ENCODE measurements around the gene COLGALT1. TPM values are rescaled to one million over a fixed set of nuclear protein-coding genes. Genes with fewer than 3 reads are reported as not detected.
A peak's percentile ranks its signal among the peaks of the same experiment; 100 is the strongest.
"Not testable (repeated sequence)": the region's sequence is repeated elsewhere in the genome, so short reads cannot be mapped to it uniquely, and the experiment has no call there.

COLGALT1 gene
- total RNA-seq: 25.3 TPM

- Histone ChIP-seq H3K9me3 (ENCODE audit: low read depth, low read length) (no peaks in the 10 kb centered on the region), H3K4me3 (ENCODE audit: low read length) (peak within 1 kb of the TSS; percentile 86), H3K27me3 (ENCODE audit: insufficient read depth, low read length) (no peaks in the 10 kb centered on the region), H3K4me1 (ENCODE audit: insufficient read depth, low read length) (peaks cover 49% of the 10 kb centered on the region)
Measured at GRCh38 chr19:17555480-17555928, at the start of gene COLGALT1. TSS of gene COLGALT1 (plus strand) at chr19:17555649. CDS start at chr19:17555714, 65 bp downstream.

DNA sequence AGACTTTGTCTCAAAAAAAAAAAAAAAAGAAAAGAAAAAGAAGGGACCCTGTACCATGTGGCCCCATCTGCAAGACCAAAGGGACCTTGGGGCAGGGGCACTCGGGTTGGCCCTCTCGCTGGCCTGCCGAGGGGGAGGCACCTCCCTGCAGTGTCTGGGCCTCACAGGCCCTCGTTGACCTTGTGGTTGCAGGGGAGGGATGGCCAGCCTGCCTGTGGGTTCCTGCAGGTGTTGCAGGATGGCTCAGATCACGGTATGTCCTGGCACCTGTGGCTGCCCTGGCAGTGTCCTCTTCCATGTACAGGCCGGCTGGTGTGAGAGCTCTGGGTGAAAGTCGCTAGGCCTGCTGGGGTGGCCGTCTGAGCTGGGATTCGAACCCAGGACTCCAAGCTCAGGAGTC, 48.7 kb upstream of the COLGALT1 start:
- Histone ChIP-seq H3K27me3 (ENCODE audit: insufficient read depth, low read length) (no peaks in the 10 kb centered on the region), H3K9me3 (ENCODE audit: low read depth, low read length) (no peaks in the 10 kb centered on the region), H3K4me3 (ENCODE audit: low read length) (no peak overlapping the region), H3K4me1 (ENCODE audit: insufficient read depth, low read length) (peaks cover 17% of the 10 kb centered on the region)

DNA sequence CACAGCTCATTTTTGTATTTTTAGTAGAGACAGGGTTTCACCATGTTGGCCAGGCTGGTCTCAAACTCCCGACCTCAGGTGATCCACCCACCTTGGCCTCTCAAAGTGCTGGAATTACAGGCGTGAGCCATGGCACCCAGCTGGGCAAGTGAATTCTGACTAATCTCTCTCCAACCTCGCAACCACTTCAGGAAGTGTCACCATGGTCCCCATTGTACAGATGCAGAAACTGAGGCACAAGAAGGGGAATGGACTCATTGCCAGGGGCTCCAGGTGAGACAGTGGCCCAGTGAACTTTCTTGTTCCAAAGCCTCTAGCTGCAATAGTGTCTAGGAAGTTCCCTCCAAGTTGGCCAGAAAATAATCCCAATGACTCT, 46.9 kb upstream of the COLGALT1 start:
- not testable (repeated sequence) for H3K9me3 ChIP-seq (ENCODE audit: low read depth, low read length); H3K4me3 ChIP-seq (ENCODE audit: low read length); H3K27me3 ChIP-seq (ENCODE audit: insufficient read depth, low read length)
- peaks cover 29% of the 10 kb centered on the region for H3K4me1 ChIP-seq (ENCODE audit: insufficient read depth, low read length)

DNA sequence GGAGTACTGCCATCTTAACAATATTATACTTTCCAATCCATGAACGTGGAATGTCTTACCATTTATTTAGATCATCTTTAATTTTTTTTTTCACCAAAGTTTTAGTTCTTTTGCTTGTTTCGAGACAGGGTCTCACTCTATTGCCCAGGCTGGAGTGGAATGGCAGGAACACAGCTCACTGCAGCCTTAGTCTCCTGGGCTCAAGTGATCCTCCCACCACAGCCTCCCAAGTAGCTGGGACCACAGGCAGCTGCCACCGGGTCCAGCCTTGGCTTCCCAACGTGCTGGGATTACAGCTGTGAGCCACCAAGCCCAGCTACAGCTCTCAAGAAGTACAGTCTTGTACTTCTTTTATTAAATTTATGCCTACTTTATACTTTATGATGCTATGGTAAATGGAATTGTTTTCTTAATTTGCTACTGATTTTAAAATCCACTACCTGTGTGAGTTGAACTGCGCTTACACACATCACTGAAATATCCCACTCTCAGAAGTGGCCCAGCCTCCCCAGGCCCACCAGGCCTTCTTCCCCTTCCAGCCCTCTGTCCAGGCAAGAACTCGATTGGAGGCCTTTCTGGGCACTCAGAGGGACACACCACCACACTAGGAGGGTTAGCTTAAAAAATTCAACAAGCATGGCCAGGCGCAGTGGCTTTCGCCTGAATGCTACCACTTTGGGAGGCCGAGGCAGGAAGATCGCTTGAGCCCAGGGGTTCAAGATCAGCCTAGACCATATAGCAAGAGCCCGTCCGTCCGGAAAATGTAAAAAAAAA, 45.0 kb upstream of the COLGALT1 start:
- H3K4me3 ChIP-seq (ENCODE audit: low read length): peak overlapping the region; percentile 95
- no peaks in the 10 kb centered on the region for H3K9me3 ChIP-seq (ENCODE audit: low read depth, low read length)
- no peaks in the 10 kb centered on the region for H3K27me3 ChIP-seq (ENCODE audit: insufficient read depth, low read length)
- H3K4me1 ChIP-seq (ENCODE audit: insufficient read depth, low read length): peaks cover 24% of the 10 kb centered on the region

DNA sequence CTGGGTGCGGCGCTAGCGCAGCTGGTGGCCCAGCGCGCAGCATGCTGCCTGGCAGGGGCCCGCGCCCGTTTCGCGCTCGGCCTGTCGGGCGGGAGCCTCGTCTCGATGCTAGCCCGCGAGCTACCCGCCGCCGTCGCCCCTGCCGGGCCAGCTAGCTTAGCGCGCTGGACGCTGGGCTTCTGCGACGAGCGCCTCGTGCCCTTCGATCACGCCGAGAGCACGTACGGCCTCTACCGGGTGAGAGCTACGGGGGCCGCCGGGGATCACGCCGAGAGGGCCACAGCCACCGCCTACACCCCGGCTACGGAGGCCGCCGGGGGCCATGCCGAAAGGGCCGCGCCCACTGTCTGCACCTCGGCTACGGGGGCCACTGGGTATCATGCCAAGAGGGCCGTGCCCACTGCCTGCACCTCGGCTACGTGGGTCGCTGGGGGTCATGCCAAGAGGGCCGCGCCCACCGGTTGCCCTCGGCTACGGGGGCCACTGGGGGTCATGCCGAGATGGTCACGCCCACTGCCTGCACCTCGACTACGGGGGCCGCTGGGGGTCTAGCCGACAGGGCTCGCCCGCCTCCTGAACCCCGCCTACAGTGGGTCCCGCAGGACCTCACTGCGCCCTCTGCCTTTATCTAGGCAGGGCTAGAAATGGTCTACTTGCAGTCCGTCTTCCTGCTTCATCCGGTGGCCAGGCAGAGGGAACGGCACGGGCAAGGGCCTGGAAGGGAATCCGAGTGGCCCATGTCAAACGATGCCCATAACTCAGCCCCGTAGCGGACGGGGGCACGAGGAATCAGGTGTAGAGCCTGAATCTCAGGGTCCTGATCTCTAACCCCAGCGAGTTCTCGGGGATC, 43.5 kb upstream of the COLGALT1 start:
- Histone ChIP-seq H3K4me3 (ENCODE audit: low read length) (peak overlapping the region; percentile 95), H3K27me3 (ENCODE audit: insufficient read depth, low read length) (no peaks in the 10 kb centered on the region), H3K4me1 (ENCODE audit: insufficient read depth, low read length) (peaks cover 24% of the 10 kb centered on the region), H3K9me3 (ENCODE audit: low read depth, low read length) (no peaks in the 10 kb centered on the region)

DNA sequence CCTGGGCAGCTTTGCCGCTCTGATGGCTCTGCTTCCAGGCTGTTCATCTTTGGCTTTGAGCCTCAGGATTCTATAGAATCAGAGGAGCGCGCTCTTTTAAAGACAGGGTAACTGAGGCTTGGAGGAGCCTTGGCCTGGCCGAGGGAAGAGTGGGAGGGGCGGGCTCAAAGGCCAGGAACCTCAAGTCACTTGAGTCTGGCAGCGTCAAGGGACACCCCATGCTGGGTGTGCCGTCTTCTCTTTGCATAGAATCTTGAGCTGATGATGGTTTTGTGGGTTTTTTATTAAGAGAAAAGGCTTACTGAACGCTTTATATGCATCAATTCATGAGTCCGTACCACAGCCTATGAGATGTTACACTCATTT, 42.9 kb upstream of the COLGALT1 start:
- Histone ChIP-seq H3K9me3 (ENCODE audit: low read depth, low read length) (peaks cover 1% of the 10 kb centered on the region), H3K27me3 (ENCODE audit: insufficient read depth, low read length) (no peaks in the 10 kb centered on the region), H3K4me3 (ENCODE audit: low read length) (peak overlapping the region; percentile 95), H3K4me1 (ENCODE audit: insufficient read depth, low read length) (peaks cover 24% of the 10 kb centered on the region)

DNA sequence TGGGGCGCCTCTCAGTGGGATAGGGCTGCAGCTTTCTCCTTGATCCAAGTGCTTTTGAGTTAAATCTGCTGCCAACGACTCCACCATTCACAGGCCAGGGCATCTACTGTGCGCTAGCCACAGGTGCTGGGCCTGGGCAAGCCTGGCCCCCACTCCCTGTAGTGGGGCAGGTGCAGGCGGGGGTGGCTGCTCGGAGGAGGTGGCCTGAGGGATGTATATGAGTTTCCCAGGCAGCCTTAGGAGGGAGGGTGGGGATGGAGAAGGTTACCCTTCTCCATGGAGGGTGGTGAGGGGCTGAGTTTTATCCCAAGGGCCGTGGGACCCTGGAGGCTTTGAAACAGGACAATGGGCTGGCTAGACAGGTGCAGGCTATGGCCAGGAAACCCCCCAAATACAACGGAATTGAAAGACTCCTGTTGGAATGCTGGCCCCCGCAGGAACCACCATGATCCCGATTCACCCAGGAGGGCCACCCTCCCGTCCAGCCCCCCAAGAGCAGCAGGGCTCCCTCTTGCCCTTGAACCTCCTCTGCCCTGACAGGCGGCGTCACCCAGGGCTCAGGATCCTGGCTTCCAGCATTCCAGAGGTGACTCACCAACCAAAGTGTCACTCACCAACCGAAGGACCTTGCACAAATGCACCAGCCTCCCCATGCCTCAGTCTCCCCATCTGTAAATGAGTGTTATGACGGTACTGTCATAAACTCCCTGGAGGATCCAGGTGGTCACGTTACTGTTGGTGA, 39.9 kb upstream of the COLGALT1 start:
- Histone ChIP-seq H3K4me1 (ENCODE audit: insufficient read depth, low read length) (peaks cover 15% of the 10 kb centered on the region), H3K9me3 (ENCODE audit: low read depth, low read length) (peaks cover 7% of the 10 kb centered on the region), H3K4me3 (ENCODE audit: low read length) (no peak overlapping the region), H3K27me3 (ENCODE audit: insufficient read depth, low read length) (no peaks in the 10 kb centered on the region)

- no peaks in the 10 kb centered on the region for H3K27me3 ChIP-seq (ENCODE audit: insufficient read depth, low read length)
- peaks cover 22% of the 10 kb centered on the region for H3K4me1 ChIP-seq (ENCODE audit: insufficient read depth, low read length)
- H3K4me3 ChIP-seq (ENCODE audit: low read length): no peak overlapping the region
- H3K9me3 ChIP-seq (ENCODE audit: low read depth, low read length): peaks cover 7% of the 10 kb centered on the region
Measured at GRCh38 chr19:17517898-17518297, 37.6 kb upstream of the COLGALT1 start.

GRCh38 chr19:17518654-17519053, 36.8 kb upstream of the COLGALT1 start:
- not testable (repeated sequence) for H3K4me3 ChIP-seq (ENCODE audit: low read length); H3K27me3 ChIP-seq (ENCODE audit: insufficient read depth, low read length); H3K9me3 ChIP-seq (ENCODE audit: low read depth, low read length)
- H3K4me1 ChIP-seq (ENCODE audit: insufficient read depth, low read length): peaks cover 26% of the 10 kb centered on the region

DNA sequence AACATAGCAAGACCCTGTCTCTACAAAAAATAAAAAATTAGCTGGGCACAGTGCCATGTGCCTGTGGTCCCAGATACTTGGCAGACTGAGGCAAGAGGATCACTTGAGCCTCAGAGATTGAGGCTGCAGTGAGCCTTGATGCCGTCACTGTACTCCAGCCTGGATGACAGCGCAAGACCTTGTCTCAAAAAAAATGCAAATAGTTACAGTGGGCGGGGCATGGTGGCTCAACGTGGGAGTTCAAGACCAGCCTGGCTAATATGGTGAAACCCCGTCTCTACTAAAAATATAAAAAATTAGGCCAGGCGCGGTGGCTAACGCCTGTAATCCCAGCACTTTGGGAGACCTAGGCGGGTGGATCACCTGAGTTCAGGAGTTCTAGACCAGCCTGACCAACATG, 35.5 kb upstream of the COLGALT1 start:
- Histone ChIP-seq H3K9me3 (ENCODE audit: low read depth, low read length) (peaks cover 7% of the 10 kb centered on the region), H3K4me3 (ENCODE audit: low read length) (no peak overlapping the region), H3K27me3 (ENCODE audit: insufficient read depth, low read length) (no peaks in the 10 kb centered on the region), H3K4me1 (ENCODE audit: insufficient read depth, low read length) (peaks cover 39% of the 10 kb centered on the region)

DNA sequence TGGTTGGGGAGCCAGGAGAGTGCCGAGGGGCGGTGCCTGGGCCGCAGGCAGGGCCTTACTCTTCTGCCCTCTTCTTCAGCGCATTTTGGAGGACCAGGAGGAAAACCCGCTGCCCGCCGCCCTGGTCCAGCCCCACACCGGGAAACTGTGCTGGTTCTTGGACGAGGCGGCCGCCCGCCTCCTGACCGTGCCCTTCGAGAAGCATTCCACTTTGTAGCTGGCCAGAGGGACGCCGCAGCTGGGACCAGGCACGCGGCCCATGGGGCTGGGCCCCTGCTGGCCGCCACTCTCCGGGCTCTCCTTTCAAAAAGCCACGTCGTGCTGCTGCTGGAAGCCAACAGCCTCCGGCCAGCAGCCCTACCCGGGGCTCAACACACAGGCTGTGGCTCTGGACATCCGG, 34.6 kb upstream of the COLGALT1 start:
- no peak overlapping the region for H3K4me3 ChIP-seq (ENCODE audit: low read length)
- H3K4me1 ChIP-seq (ENCODE audit: insufficient read depth, low read length): peaks cover 48% of the 10 kb centered on the region
- no peaks in the 10 kb centered on the region for H3K27me3 ChIP-seq (ENCODE audit: insufficient read depth, low read length)
- peaks cover 7% of the 10 kb centered on the region for H3K9me3 ChIP-seq (ENCODE audit: low read depth, low read length)

DNA sequence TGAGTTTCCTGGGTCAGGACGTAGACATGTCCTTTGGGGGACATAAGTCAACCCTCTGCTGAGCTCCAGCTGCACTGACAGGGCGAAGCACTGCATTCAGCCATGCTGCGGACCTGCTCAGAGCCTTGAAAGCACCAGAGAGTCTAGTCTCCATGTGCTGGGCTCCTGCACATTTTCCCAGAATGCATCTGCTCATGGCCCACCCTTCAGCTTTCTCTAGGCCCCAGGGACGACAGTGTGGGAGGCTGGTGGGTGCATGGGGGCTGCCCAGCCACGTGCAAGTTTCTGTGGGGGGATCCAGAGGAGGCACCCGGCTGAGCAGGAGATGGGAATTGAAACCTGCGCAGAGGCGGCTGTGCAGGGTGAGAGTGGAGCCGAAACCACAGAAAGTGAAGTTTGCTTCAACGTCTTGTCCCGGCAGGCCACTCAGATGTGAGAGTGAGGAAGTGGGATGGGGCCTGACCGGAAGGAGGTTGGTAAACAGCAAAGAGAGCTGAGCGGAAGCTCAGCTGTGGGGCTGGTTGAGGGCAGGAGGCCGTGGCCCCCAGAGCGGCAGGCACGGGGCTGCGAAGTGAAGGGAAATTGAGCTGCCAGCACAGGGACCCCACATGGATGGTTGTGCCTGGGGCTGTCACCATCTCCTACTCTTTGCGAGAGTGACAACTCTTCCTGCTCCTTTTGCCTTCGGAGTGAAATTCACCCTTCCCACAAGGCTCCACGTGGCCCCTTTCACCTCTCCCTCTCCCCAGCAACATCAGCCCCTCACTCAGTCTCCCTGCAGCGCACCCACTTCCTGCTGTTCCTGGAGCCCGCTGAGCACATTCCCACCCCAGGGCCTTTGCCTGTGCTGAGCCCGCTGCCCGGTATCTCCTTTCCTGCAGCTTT, 32.2 kb upstream of the COLGALT1 start:
- no peaks in the 10 kb centered on the region for H3K9me3 ChIP-seq (ENCODE audit: low read depth, low read length)
- H3K4me1 ChIP-seq (ENCODE audit: insufficient read depth, low read length): peaks cover 56% of the 10 kb centered on the region
- no peak overlapping the region for H3K4me3 ChIP-seq (ENCODE audit: low read length)
- no peaks in the 10 kb centered on the region for H3K27me3 ChIP-seq (ENCODE audit: insufficient read depth, low read length)

DNA sequence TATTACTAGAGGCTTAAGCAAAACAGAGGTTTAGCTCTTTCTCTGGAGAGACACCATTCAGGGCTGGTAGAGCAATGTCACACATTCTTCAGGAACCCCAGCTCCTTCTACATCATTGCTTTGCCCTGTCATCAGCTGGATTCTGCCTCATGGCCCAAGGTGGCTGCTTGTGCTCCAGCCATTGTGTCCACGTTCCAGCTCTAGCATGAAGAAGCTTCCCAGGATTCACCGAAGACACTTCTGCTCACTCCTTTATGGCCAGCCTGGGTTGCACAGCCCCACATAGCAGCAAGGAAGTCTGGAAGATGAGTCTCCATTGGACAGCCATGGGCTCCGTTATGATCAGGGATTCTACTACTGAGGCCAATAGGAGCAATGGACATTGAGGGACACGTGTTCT, 30.8 kb upstream of the COLGALT1 start:
- no peaks in the 10 kb centered on the region for H3K27me3 ChIP-seq (ENCODE audit: insufficient read depth, low read length)
- H3K4me3 ChIP-seq (ENCODE audit: low read length): no peak overlapping the region
- H3K4me1 ChIP-seq (ENCODE audit: insufficient read depth, low read length): peaks cover 58% of the 10 kb centered on the region
- no peaks in the 10 kb centered on the region for H3K9me3 ChIP-seq (ENCODE audit: low read depth, low read length)

DNA sequence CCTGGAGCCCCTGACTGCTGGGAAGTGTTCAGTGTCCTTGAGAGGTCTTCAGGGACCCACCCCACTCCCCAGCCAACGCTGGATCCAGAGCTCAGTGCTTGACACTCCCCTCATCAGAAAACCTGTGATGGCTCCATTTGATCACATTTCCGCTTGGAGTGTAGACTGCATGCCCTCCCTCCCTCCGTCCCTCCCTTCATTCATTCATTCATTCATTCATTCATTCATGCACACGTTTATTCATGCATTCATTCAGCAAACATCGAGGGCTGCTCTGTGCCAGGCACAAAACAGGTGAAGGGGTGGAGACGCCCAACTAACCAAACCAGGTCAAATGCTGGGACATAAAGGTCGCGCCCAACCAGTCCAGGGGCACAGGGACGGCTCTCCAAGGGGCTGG, 30.3 kb upstream of the COLGALT1 start:
- no peaks in the 10 kb centered on the region for H3K9me3 ChIP-seq (ENCODE audit: low read depth, low read length)
- H3K4me3 ChIP-seq (ENCODE audit: low read length): no peak overlapping the region
- H3K27me3 ChIP-seq (ENCODE audit: insufficient read depth, low read length): no peaks in the 10 kb centered on the region
- H3K4me1 ChIP-seq (ENCODE audit: insufficient read depth, low read length): peaks cover 63% of the 10 kb centered on the region

Measured in mononuclear cell (primary cell).